Tibial nerve (tissue), 4 donors: ENCODE data around the gene MAZ. TPM values are rescaled to one million over a fixed set of nuclear protein-coding genes. Genes with fewer than 3 reads are reported as not detected.

Source experiments
- DNase-seq, 2 donors: peaks; one replicate each; pipeline ENCODE4 v3.0.0-alpha.2; 2019; ENCODE audit warnings: low spot score in 2 of 2
- H3K27ac ChIP-seq, 4 donors: fragments of 200-600 bp; sonication (generic) in 3 of 4; one replicate each; pipeline ENCODE4 v1.5.1; 2017 to 2019; ENCODE audit warnings: mild to moderate bottlenecking in 1 of 4
- H3K27me3 ChIP-seq, 2 donors: fragments of 200-600 bp; sonication (generic) in 1 of 2; one replicate each; pipeline versions ENCODE4 v1.5.1 to v1.6.0; 2017 to 2019
- H3K36me3 ChIP-seq, 3 donors: fragments of 200-600 bp; sonication (generic); one replicate each; pipeline ENCODE4 v1.5.1; 2018 to 2019
- H3K4me1 ChIP-seq, 4 donors: fragments of 200-600 bp; sonication (generic) in 3 of 4; one replicate each; pipeline ENCODE4 v1.5.1; 2017 to 2019
- H3K4me3 ChIP-seq, 4 donors: fragments of 200-600 bp; sonication (generic) in 3 of 4; one replicate each; pipeline ENCODE4 v1.5.1; 2017 to 2019; ENCODE audit warnings: mild to moderate bottlenecking in 1 of 4, moderate library complexity in 1 of 4
- H3K9me3 ChIP-seq, 4 donors: fragments of 200-600 bp; sonication (generic) in 3 of 4; one replicate each; pipeline ENCODE4 v1.5.1; 2017 to 2019
- CTCF ChIP-seq, 5 experiments: fragments of 200-600 bp in 3 of 5; fragments of 450-650 bp in 2 of 5; sonication (generic) in 3 of 5; IDR thresholded peaks; one replicate each; pipeline ENCODE4 v1.5.1; 2016 to 2019; ENCODE audit warnings: antibody characterized with exemption in 5 of 5, mild to moderate bottlenecking in 3 of 5, moderate library complexity in 2 of 5
- EP300 ChIP-seq, 2 donors: sonication (generic); formaldehyde crosslinking; IDR thresholded peaks; one replicate each; pipeline ENCODE4 v1.6.1; 2017; ENCODE audit warnings: antibody characterized with exemption in 2 of 2, mild to moderate bottlenecking in 1 of 2
- POLR2A ChIP-seq, 2 donors: fragments of 450-650 bp; IDR thresholded peaks; one replicate each; pipeline ENCODE4 v1.6.1; 2017; ENCODE audit warnings: antibody characterized with exemption in 2 of 2, mild to moderate bottlenecking in 2 of 2, moderate library complexity in 2 of 2
- WGBS, 2 donors: methylation state at CpG; one replicate each; pipeline ENCODE4 v1.1.5; 2018; 5-methylcytosine and 5-hydroxymethylcytosine counted together
- total RNA-seq, 4 donors: library from RNA; depleted of rRNA; stranded (reverse); fragments of >200 nt; gene quantifications; one replicate each; pipeline ENCODE4 v1.1.0, GENCODE V29; 2016

MAZ gene
- total RNA-seq, 4 donors from 2014 or later, result 40.0 to 75.9 (median 62.0) TPM

GRCh38 chr16:29805232-29806098, 864 bp upstream of the MAZ start:
- TF ChIP-seq EP300 (IDR thresholded peaks at IDR 0.05) (peak; percentile 77 to 99), POLR2A (IDR thresholded peaks at IDR 0.05) (peak; percentile 55 to 89), CTCF (IDR thresholded peaks at IDR 0.05) (peak in 2 of 5 experiments; percentile 52 to 62)
- Histone ChIP-seq H3K4me3 (peak overlapping the region; percentile 51 to 85 (median 76)), H3K9me3 (no peaks in the 10 kb centered on the region), H3K4me1 (peaks cover 0 to 47% (median 38%) of the 10 kb centered on the region in 4 donors), H3K36me3 (peaks cover 0 to 34% (median 8%) of the 10 kb centered on the region in 3 donors), H3K27me3 (no peaks in the 10 kb centered on the region), H3K27ac (peak overlapping the region; percentile 88 to 99 (median 94))
- WGBS, 2 donors, result 0 to 1% methylated on average over 72 to 83 of the region's 103 CpGs
- DNase-seq, result peak; percentile 95 to 97

DNA sequence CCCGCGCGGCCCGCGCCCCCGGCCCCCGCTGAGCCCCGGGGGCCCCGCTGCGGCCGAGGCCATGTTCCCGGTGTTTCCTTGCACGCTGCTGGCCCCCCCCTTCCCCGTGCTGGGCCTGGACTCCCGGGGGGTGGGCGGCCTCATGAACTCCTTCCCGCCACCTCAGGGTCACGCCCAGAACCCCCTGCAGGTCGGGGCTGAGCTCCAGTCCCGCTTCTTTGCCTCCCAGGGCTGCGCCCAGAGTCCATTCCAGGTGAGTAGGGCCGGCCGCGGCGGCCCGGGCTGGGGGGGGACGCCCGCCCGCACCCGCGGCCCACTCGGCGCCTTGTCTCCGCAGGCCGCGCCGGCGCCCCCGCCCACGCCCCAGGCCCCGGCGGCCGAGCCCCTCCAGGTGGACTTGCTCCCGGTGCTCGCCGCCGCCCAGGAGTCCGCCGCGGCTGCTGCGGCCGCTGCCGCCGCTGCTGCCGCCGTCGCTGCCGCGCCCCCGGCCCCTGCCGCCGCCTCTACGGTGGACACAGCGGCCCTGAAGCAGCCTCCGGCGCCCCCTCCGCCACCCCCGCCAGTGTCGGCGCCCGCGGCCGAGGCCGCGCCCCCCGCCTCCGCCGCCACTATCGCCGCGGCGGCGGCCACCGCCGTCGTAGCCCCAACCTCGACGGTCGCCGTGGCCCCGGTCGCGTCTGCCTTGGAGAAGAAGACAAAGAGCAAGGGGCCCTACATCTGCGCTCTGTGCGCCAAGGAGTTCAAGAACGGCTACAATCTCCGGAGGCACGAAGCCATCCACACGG, 504 bp downstream of the MAZ start:
- Histone ChIP-seq H3K4me3 (peak overlapping the region; percentile 46 to 75 (median 57)), H3K4me1 (peaks cover 0 to 55% (median 44%) of the 10 kb centered on the region in 4 donors), H3K27ac (peak overlapping the region; percentile 94 to 99 (median 94)), H3K27me3 (no peaks in the 10 kb centered on the region), H3K36me3 (peaks cover 0 to 21% (median 8%) of the 10 kb centered on the region in 3 donors), H3K9me3 (no peaks in the 10 kb centered on the region)
- 1% methylated on average over 35 to 41 of the region's 99 CpGs for WGBS, 2 donors
- no peak for DNase-seq
- no peak for TF ChIP-seq CTCF (IDR thresholded peaks at IDR 0.05)
- no peak for TF ChIP-seq POLR2A (IDR thresholded peaks at IDR 0.05)
- no peak for TF ChIP-seq EP300 (IDR thresholded peaks at IDR 0.05)

DNA sequence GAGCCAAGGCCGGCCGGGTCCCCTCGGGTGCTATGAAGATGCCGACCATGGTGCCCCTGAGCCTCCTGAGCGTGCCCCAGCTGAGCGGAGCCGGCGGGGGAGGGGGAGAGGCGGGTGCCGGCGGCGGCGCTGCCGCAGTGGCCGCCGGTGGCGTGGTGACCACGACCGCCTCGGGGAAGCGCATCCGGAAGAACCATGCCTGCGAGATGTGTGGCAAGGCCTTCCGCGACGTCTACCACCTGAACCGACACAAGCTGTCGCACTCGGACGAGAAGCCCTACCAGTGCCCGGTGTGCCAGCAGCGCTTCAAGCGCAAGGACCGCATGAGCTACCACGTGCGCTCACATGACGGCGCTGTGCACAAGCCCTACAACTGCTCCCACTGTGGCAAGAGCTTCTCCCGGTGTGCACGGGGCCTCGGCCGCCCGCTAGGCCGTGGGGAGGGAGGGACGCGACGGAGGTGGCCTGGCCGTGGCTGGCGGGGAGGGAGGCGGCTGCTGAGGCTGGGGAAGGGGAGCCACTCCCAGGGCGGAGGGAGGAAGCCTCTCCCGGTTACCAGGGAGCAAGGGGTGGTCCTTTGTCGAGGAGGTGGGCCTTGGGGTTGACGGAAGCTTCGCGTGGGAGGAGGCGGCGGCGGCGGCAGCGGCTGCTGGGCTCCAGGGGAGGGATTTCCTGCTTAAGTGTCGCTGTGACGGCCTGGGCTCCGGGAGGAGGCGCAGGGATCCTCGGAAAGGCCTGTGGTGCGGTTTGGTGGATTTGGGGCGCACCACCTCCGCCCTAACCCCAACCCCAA, 1.3 kb downstream of the MAZ start:
- 5 to 7% methylated on average over 25 to 28 of the region's 69 CpGs for WGBS, 2 donors
- peaks cover 0 to 20% (median 8%) of the 10 kb centered on the region in 3 donors for H3K36me3 ChIP-seq
- peak; percentile 36 to 76 (median 48) for TF ChIP-seq CTCF (IDR thresholded peaks at IDR 0.05)
- peak; percentile 55 to 97 for TF ChIP-seq EP300 (IDR thresholded peaks at IDR 0.05)
- TF ChIP-seq POLR2A (IDR thresholded peaks at IDR 0.05), result peak in 1 of 2 donors; percentile 68
- peak overlapping the region; percentile 94 to 99 (median 94) for H3K27ac ChIP-seq
- no peaks in the 10 kb centered on the region for H3K27me3 ChIP-seq
- peak overlapping the region; percentile 46 to 75 (median 50) for H3K4me3 ChIP-seq
- no peaks in the 10 kb centered on the region for H3K9me3 ChIP-seq
- DNase-seq, result peak; percentile 79 to 82
- peaks cover 0 to 62% (median 51%) of the 10 kb centered on the region in 4 donors for H3K4me1 ChIP-seq

GRCh38 chr16:29808219-29808900, 2.0 kb downstream of the MAZ start:
- Histone ChIP-seq H3K9me3 (no peaks in the 10 kb centered on the region), H3K27ac (peak overlapping the region; percentile 94 to 99 (median 94)), H3K36me3 (peaks cover 0 to 20% (median 8%) of the 10 kb centered on the region in 3 donors), H3K4me1 (peaks cover 0 to 70% (median 58%) of the 10 kb centered on the region in 4 donors), H3K27me3 (no peaks in the 10 kb centered on the region), H3K4me3 (peak overlapping the region; percentile 46 to 75 (median 50))
- 40 to 48% methylated on average over 23 to 25 of the region's 25 CpGs for WGBS, 2 donors
- no peak for DNase-seq
- TF ChIP-seq POLR2A (IDR thresholded peaks at IDR 0.05) (no peak), CTCF (IDR thresholded peaks at IDR 0.05) (no peak), EP300 (IDR thresholded peaks at IDR 0.05) (no peak)
